ENCODE measurements around the gene PTEN. TPM values are rescaled to one million over a fixed set of nuclear protein-coding genes. Genes with fewer than 3 reads are reported as not detected.
A peak's percentile ranks its signal among the peaks of the same experiment; 100 is the strongest.

PTEN gene
- 72.7 to 77.9 TPM (median 72.7 TPM) in 3 replicates for total RNA-seq

DNA sequence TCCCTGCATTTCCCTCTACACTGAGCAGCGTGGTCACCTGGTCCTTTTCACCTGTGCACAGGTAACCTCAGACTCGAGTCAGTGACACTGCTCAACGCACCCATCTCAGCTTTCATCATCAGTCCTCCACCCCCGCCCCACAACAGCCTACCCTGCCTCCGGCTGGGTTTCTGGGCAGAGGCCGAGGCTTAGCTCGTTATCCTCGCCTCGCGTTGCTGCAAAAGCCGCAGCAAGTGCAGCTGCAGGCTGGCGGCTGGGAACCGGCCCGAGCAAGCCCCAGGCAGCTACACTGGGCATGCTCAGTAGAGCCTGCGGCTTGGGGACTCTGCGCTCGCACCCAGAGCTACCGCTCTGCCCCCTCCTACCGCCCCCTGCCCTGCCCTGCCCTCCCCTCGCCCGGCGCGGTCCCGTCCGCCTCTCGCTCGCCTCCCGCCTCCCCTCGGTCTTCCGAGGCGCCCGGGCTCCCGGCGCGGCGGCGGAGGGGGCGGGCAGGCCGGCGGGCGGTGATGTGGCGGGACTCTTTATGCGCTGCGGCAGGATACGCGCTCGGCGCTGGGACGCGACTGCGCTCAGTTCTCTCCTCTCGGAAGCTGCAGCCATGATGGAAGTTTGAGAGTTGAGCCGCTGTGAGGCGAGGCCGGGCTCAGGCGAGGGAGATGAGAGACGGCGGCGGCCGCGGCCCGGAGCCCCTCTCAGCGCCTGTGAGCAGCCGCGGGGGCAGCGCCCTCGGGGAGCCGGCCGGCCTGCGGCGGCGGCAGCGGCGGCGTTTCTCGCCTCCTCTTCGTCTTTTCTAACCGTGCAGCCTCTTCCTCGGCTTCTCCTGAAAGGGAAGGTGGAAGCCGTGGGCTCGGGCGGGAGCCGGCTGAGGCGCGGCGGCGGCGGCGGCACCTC, at the start of gene PTEN, which contains the start of gene KLLN:
Gene PTEN, plus strand, starts transcription at position 573 of the 891 bp plus-strand sequence. CDS start 845 bp downstream, outside the sequence.
Gene KLLN, minus strand, starts transcription at position 481 of the 891 bp plus-strand sequence. CDS start 1,046 bp downstream, outside the sequence.
- Mint-ChIP-seq H3K4me1 (peaks cover 39% of the 10 kb centered on the region), H3K27me3 (ENCODE audit: low read depth) (no peaks in the 10 kb centered on the region), H3K9me3 (no peaks in the 10 kb centered on the region), H3K36me3 (no peaks in the 10 kb centered on the region), H3K4me3 (peak within 1 kb of the TSS; percentile 91), H3K27ac (peak within 1 kb of the TSS; percentile 96)
- TF ChIP-seq, protein P1, sequence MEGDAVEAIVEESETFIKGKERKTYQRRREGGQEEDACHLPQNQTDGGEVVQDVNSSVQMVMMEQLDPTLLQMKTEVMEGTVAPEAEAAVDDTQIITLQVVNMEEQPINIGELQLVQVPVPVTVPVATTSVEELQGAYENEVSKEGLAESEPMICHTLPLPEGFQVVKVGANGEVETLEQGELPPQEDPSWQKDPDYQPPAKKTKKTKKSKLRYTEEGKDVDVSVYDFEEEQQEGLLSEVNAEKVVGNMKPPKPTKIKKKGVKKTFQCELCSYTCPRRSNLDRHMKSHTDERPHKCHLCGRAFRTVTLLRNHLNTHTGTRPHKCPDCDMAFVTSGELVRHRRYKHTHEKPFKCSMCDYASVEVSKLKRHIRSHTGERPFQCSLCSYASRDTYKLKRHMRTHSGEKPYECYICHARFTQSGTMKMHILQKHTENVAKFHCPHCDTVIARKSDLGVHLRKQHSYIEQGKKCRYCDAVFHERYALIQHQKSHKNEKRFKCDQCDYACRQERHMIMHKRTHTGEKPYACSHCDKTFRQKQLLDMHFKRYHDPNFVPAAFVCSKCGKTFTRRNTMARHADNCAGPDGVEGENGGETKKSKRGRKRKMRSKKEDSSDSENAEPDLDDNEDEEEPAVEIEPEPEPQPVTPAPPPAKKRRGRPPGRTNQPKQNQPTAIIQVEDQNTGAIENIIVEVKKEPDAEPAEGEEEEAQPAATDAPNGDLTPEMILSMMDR (IDR thresholded peaks at IDR 0.05; ENCODE audit: unreplicated experiment): no peak
- peak; percentile 80 to 91 for DNase-seq (ENCODE audit: low spot score in 2 of 2, unreplicated experiment in 2 of 2)

DNA sequence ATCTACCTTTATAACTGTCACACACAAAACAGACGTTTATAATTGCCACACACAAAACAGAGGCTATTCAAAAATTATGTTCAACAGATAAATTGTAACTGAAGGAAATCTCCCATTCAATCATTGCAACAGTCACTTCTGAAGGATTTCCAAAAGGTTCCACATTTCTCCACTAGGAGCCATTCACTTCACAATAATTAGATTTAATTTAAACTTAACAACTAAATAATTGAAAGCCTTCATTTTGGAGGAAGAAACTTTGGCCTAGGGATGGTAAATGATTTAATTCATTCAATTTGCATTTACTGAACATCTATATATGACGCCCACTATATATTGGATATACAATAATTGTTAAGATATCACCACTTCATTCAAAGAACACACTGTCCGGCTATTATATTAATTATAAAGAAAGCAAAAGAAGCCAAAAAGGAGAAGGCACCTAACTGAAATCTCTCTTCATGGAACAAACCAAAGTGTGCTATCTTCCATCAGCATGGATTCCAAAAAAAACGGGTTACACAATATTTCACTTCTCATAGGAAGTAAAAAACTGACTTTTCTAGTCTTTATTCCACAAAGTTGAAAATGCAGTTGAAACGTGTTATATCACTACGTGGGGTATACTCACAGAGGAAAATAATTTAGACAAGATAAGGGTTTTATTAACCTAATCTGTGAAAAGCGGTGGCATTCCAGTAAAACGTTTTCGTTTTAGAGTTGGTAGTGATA, 47.1 kb upstream of the PTEN start:
- Mint-ChIP-seq H3K9me3 (no peaks in the 10 kb centered on the region), H3K27me3 (ENCODE audit: low read depth) (no peaks in the 10 kb centered on the region)
- TF ChIP-seq, protein P1 (IDR thresholded peaks at IDR 0.05; ENCODE audit: unreplicated experiment): peak; percentile 14

DNA sequence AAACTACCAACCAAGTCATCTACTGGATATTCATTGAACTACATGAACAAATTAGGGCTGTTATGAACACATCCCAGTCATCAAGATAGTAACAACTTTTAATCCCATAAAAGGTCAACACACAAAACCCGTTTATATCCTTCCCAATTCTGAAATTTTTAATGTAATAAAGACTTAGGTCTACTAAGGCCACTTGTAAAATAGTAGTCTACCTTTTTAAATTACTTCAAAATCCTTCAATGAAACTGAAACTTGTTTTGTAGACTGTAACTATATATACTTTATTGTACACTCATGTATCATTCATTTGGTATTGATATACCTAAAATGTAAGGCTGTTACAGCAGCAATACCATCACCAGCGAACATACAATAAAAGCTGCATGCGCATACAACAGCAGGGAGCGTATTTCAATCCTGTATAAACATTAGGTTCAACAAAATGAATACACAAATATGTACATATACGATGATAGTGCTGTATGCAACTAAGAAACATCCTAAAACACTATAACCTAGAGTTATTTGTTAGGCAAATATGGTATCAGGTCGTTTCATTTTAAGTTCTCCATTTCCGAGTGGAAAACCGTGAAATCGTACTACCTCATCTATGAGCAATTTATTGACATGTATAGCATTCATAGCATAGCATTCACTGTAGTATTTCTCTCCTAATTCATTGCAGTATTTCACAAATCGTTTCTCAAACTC, 46.4 kb upstream of the PTEN start:
- H3K4me1 Mint-ChIP-seq: peaks cover 29% of the 10 kb centered on the region
- peaks cover 6% of the 10 kb centered on the region for H3K36me3 Mint-ChIP-seq
- TF ChIP-seq, protein P1 (IDR thresholded peaks at IDR 0.05; ENCODE audit: unreplicated experiment): no peak
- peak overlapping the region; percentile 78 for H3K4me3 Mint-ChIP-seq
- peak overlapping the region; percentile 98 for H3K27ac Mint-ChIP-seq
- DNase-seq (ENCODE audit: low spot score in 2 of 2, unreplicated experiment in 2 of 2): no peak
- H3K27me3 Mint-ChIP-seq (ENCODE audit: low read depth): no peaks in the 10 kb centered on the region
- H3K9me3 Mint-ChIP-seq: no peaks in the 10 kb centered on the region

More for the DNA sequence above, 47.1 kb upstream of the PTEN start:
- Mint-ChIP-seq H3K36me3 (peaks cover 13% of the 10 kb centered on the region), H3K4me3 (peak overlapping the region; percentile 78), H3K4me1 (peaks cover 29% of the 10 kb centered on the region), H3K27ac (peak overlapping the region; percentile 15)
- no peak for DNase-seq (ENCODE audit: low spot score in 2 of 2, unreplicated experiment in 2 of 2)

DNA sequence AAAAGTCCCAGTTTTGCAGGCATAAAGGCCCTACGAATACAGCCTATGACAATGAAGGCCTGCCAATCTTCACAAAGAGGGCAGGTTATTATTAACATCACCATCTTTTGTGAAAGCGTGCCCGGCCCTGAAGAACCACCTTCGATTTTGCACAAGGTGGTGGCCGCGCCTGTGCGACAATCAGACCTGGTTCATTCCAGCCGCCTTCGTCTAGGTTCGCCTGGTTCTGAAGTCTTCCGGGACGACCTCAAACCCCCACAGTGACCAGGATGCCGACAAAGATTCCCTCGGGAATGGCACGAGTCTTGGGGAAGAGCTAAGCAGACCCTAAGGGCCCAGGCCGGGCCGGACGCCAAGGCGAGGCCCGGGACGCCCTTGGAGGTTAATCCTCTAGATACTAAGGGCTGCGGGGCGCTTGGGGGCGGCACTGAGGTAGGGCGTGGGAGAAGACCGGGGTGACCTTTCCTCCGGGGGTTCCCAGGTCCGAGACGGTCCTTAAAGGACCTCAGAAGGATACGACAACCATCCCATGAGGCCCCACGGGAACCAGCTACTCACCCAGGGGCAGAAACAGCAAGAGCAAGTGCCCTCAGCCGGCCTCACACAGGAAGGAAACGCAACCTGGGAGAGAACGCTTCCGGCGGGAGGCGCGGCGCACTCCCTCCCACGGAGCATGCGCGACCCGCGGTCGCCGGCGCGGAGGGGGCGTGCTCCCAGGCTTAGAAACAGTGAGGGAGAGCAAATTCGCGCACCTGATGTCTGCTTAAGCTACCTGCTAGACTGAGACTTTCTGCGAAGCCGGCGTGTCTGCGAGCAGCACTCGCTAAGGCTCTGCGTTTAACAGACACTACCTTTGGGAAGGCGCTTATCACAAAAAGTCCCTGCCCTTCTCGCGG, 45.6 kb upstream of the PTEN start, which contains the start of gene ATAD1:
Gene ATAD1, minus strand, starts transcription at position 618 of the 896 bp plus-strand sequence. CDS start 3,627 bp downstream, outside the sequence.
- peak within 1 kb of the TSS; percentile 78 for H3K4me3 Mint-ChIP-seq
- H3K4me1 Mint-ChIP-seq: peaks cover 29% of the 10 kb centered on the region
- H3K9me3 Mint-ChIP-seq: no peaks in the 10 kb centered on the region
- H3K36me3 Mint-ChIP-seq: peaks cover 2% of the 10 kb centered on the region
- TF ChIP-seq, protein P1 (IDR thresholded peaks at IDR 0.05; ENCODE audit: unreplicated experiment): no peak
- peak; percentile 67 to 88 for DNase-seq (ENCODE audit: low spot score in 2 of 2, unreplicated experiment in 2 of 2)
- peak within 1 kb of the TSS; percentile 98 for H3K27ac Mint-ChIP-seq
- H3K27me3 Mint-ChIP-seq (ENCODE audit: low read depth): no peaks in the 10 kb centered on the region

All from mesothelial cell of epicardium (in vitro differentiated cells).